Forelimb muscle (tissue), 1 donor: ENCODE measurements around the gene PRSS27. TPM values are rescaled to one million over a fixed set of nuclear protein-coding genes. Genes with fewer than 3 reads are reported as not detected.
"Not testable (repeated sequence)": the region's sequence is repeated elsewhere in the genome, so short reads cannot be mapped to it uniquely, and the experiment has no call there.

Source experiments
- DNase-seq: peaks from one replicate; pipeline ENCODE4 v3.0.0-alpha.2; 2013; ENCODE audit warnings: low read depth
- polyA plus RNA-seq: library from polyadenylated mRNA; unstranded; fragments of 120-200 nt; gene quantifications from one replicate; pipeline ENCODE4 v1.2.1, GENCODE V29; 2013; ENCODE audit not compliant: insufficient read length

PRSS27 gene
- polyA plus RNA-seq, 1 donor: 1.4 TPM

- peak; percentile 73 for DNase-seq
These were observed 46.7 kb downstream of the PRSS27 start for GRCh38 chr16:2673066-2673999.

GRCh38 chr16:2671741-2672140 is 48.3 kb downstream of the PRSS27 start:
- no peak for DNase-seq

- not testable (repeated sequence) for DNase-seq
These were observed 48.8 kb downstream of the PRSS27 start for GRCh38 chr16:2671193-2671592.

- DNase-seq: not testable (repeated sequence)
These were observed 50.0 kb downstream of the PRSS27 start for GRCh38 chr16:2670017-2670416.

- not testable (repeated sequence) for DNase-seq
These were observed 50.4 kb downstream of the PRSS27 start for GRCh38 chr16:2669587-2669986.

GRCh38 chr16:2666671-2667070 is 53.4 kb downstream of the PRSS27 start:
- not testable (repeated sequence) for DNase-seq

- no peak for DNase-seq
These were observed 55.4 kb downstream of the PRSS27 start for GRCh38 chr16:2664574-2664982.

GRCh38 chr16:2663553-2664546 is 56.2 kb downstream of the PRSS27 start:
- DNase-seq: no peak

Other genes starting within 250 kb of the PRSS27 start
- 3.6 TPM for gene NTN3, start 248.9 kb downstream of the PRSS27 start, polyA plus RNA-seq
- 25.1 TPM for gene TBC1D24, start 245.1 kb downstream of the PRSS27 start, polyA plus RNA-seq
- gene ATP6V0C, start 206.3 kb downstream of the PRSS27 start, polyA plus RNA-seq: 112 TPM
- gene AMDHD2, start 199.9 kb downstream of the PRSS27 start, polyA plus RNA-seq: 9.7 TPM
- 2.0 TPM for gene CEMP1, start 188.8 kb downstream of the PRSS27 start, polyA plus RNA-seq
- 30.2 TPM for gene PDPK1, start 182.2 kb downstream of the PRSS27 start, polyA plus RNA-seq
- gene KCTD5, start 37.7 kb downstream of the PRSS27 start, polyA plus RNA-seq: 24.4 TPM
- gene SRRM2, start 32.4 kb upstream of the PRSS27 start, polyA plus RNA-seq: 485 TPM
- 158 TPM for gene ELOB, start 57.1 kb upstream of the PRSS27 start, polyA plus RNA-seq
- gene PRSS33, start 67.3 kb upstream of the PRSS27 start, polyA plus RNA-seq: not detected
- not detected for gene PRSS41, start 78.2 kb upstream of the PRSS27 start, polyA plus RNA-seq
- gene PRSS21, start 97.0 kb upstream of the PRSS27 start, polyA plus RNA-seq: 0.28 TPM
- gene ZG16B, start 110.1 kb upstream of the PRSS27 start, polyA plus RNA-seq: 0.39 TPM
- gene PRSS22, start 137.9 kb upstream of the PRSS27 start, polyA plus RNA-seq: not detected
- gene FLYWCH2, start 163.0 kb upstream of the PRSS27 start, polyA plus RNA-seq: 14.1 TPM
- 24.9 TPM for gene FLYWCH1, start 191.7 kb upstream of the PRSS27 start, polyA plus RNA-seq
- gene KREMEN2, start 244.1 kb upstream of the PRSS27 start, polyA plus RNA-seq: 4.0 TPM
- gene PAQR4, start 249.1 kb upstream of the PRSS27 start, polyA plus RNA-seq: 5.3 TPM